CD4-positive, alpha-beta T cell treated with Interleukin-6 for 4 hours (primary cell): Measurements from ENCODE around the gene FHIT.

Source experiments
- DNase-seq: peaks from one replicate; pipeline ENCODE4 v3.0.0-alpha.2; 2020; ENCODE audit warnings: mixed read lengths

FHIT gene

GRCh38 chr3:60307562-60308199, 943.6 kb downstream of the FHIT start:
- DNase-seq: no peak

- no peak for DNase-seq
Measured at GRCh38 chr3:60304112-60304511, 947.1 kb downstream of the FHIT start.

GRCh38 chr3:60303160-60303559, 948.1 kb downstream of the FHIT start:
- no peak for DNase-seq

- no peak for DNase-seq
Measured at GRCh38 chr3:60301142-60301541, 950.1 kb downstream of the FHIT start.

- DNase-seq: no peak
Measured at GRCh38 chr3:60298141-60298540, 953.1 kb downstream of the FHIT start.

- DNase-seq: no peak
Measured at GRCh38 chr3:60294181-60294580, 957.1 kb downstream of the FHIT start.

- DNase-seq: no peak
Measured at GRCh38 chr3:60291115-60291514, 960.1 kb downstream of the FHIT start.

GRCh38 chr3:60290122-60290492, 961.1 kb downstream of the FHIT start:
- DNase-seq: no peak

GRCh38 chr3:60289341-60290121, 961.7 kb downstream of the FHIT start:
- no peak for DNase-seq

GRCh38 chr3:60282866-60283265, 968.4 kb downstream of the FHIT start:
- DNase-seq: no peak

- DNase-seq: no peak
Measured at GRCh38 chr3:60281970-60282369, 969.3 kb downstream of the FHIT start.

GRCh38 chr3:60277361-60277800, 973.9 kb downstream of the FHIT start:
- no peak for DNase-seq

- DNase-seq: no peak
Measured at GRCh38 chr3:60276615-60277014, 974.6 kb downstream of the FHIT start.

- DNase-seq: no peak
Measured at GRCh38 chr3:60274646-60275045, 976.6 kb downstream of the FHIT start.

GRCh38 chr3:60274098-60274497, 977.2 kb downstream of the FHIT start:
- DNase-seq: no peak

GRCh38 chr3:60269829-60270266, 981.4 kb downstream of the FHIT start:
- no peak for DNase-seq

- DNase-seq: no peak
Measured at GRCh38 chr3:60269377-60269776, 981.9 kb downstream of the FHIT start.

- no peak for DNase-seq
Measured at GRCh38 chr3:60268123-60268522, 983.1 kb downstream of the FHIT start.

GRCh38 chr3:60266444-60266843, 984.8 kb downstream of the FHIT start:
- no peak for DNase-seq

- DNase-seq: no peak
Measured at GRCh38 chr3:60263191-60263590, 988.1 kb downstream of the FHIT start.

GRCh38 chr3:60262546-60262945, 988.7 kb downstream of the FHIT start:
- no peak for DNase-seq

GRCh38 chr3:60260546-60260945, 990.7 kb downstream of the FHIT start:
- no peak for DNase-seq

- no peak for DNase-seq
Measured at GRCh38 chr3:60250810-60251209, 1000.4 kb downstream of the FHIT start.

- no peak for DNase-seq
Measured at GRCh38 chr3:60250206-60250605, 1001.0 kb downstream of the FHIT start.

GRCh38 chr3:60246361-60246760, 1004.9 kb downstream of the FHIT start:
- DNase-seq: no peak
